UCSD-AML1 (cell line): ENCODE measurements around the gene ARHGAP45.
A peak's percentile ranks its signal among the peaks of the same experiment; 100 is the strongest.

Experiments used
- DNase-seq: peaks from one replicate; lab custom pipeline; 2025; ENCODE audit not compliant: unreplicated experiment; lab: John Stamatoyannopoulos, UW

Gene ARHGAP45

GRCh38 chr19:1039646-1040475, 27.1 kb upstream of the ARHGAP45 start, which contains the start of gene ABCA7:
TSS of gene ABCA7 (plus strand) at chr19:1040107. CDS start at chr19:1041362, 1,255 bp downstream.
- peak; percentile 97 for DNase-seq

- DNase-seq, result peak; percentile 84
Measured at GRCh38 chr19:1040476-1041271, 26.3 kb upstream of the ARHGAP45 start.

GRCh38 chr19:1041272-1041834, 25.6 kb upstream of the ARHGAP45 start:
- no peak for DNase-seq

- no peak for DNase-seq
Measured at GRCh38 chr19:1041835-1042685, 24.9 kb upstream of the ARHGAP45 start.

GRCh38 chr19:1042689-1043511, 24.1 kb upstream of the ARHGAP45 start:
- no peak for DNase-seq

GRCh38 chr19:1045247-1045603, 21.7 kb upstream of the ARHGAP45 start:
- peak; percentile 27 for DNase-seq

- DNase-seq, result no peak
Measured at GRCh38 chr19:1046117-1046626, 20.8 kb upstream of the ARHGAP45 start.

- no peak for DNase-seq
Measured at GRCh38 chr19:1046836-1047695, 19.9 kb upstream of the ARHGAP45 start.

- DNase-seq, result no peak
Measured at GRCh38 chr19:1047696-1048147, 19.2 kb upstream of the ARHGAP45 start.

GRCh38 chr19:1049106-1049505, 17.9 kb upstream of the ARHGAP45 start:
- DNase-seq, result no peak

- DNase-seq, result no peak
Measured at GRCh38 chr19:1049800-1050199, 17.2 kb upstream of the ARHGAP45 start.

- DNase-seq, result no peak
Measured at GRCh38 chr19:1050989-1051788, 15.8 kb upstream of the ARHGAP45 start.

GRCh38 chr19:1051791-1052190, 15.2 kb upstream of the ARHGAP45 start:
- no peak for DNase-seq

GRCh38 chr19:1052349-1052975, 14.5 kb upstream of the ARHGAP45 start:
- no peak for DNase-seq

GRCh38 chr19:1053176-1054101, 13.5 kb upstream of the ARHGAP45 start:
- DNase-seq, result no peak
